ENCODE data around the gene TESK1.

DNA sequence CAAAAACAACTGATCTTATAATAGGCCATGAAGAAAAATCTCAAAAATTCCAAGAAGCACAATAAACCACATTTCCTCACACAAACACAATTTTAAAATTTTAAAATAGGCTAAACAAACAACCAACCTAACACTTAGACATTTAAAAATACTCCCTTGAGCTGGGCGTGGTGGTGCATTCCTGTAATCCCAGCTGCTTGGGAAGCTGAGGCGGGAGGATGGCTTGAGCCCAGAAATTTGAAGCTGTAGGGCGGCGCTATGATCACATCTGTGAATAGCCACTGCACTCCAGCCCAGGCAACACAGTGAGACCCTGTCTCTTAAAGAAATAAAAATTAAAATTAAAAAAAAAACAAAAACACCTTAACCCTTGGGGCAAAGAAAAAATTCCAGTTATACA is 36.9 kb upstream of the TESK1 start:
- TF ChIP-seq, protein P1, sequence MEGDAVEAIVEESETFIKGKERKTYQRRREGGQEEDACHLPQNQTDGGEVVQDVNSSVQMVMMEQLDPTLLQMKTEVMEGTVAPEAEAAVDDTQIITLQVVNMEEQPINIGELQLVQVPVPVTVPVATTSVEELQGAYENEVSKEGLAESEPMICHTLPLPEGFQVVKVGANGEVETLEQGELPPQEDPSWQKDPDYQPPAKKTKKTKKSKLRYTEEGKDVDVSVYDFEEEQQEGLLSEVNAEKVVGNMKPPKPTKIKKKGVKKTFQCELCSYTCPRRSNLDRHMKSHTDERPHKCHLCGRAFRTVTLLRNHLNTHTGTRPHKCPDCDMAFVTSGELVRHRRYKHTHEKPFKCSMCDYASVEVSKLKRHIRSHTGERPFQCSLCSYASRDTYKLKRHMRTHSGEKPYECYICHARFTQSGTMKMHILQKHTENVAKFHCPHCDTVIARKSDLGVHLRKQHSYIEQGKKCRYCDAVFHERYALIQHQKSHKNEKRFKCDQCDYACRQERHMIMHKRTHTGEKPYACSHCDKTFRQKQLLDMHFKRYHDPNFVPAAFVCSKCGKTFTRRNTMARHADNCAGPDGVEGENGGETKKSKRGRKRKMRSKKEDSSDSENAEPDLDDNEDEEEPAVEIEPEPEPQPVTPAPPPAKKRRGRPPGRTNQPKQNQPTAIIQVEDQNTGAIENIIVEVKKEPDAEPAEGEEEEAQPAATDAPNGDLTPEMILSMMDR (IDR thresholded peaks at IDR 0.05; ENCODE audit: low read length), result 0 out of 2 replicates have a peak, but pooled peaks have one; percentile 8
- TF ChIP-seq EZH2 (IDR thresholded peaks at IDR 0.05; ENCODE audit: borderline replicate concordance, low read length), result no peak
